Uterus (tissue), 2 donors: ENCODE results near the gene CALU.

Experiments used
- CTCF ChIP-seq, 4 experiments: fragments of 200-600 bp in 2 of 4; fragments of 450-650 bp in 2 of 4; sonication (generic) in 2 of 4; IDR thresholded peaks; one replicate each; pipeline ENCODE4 v1.5.1; 2016 to 2019; ENCODE audit warnings: antibody characterized with exemption in 4 of 4, mild to moderate bottlenecking in 2 of 4, moderate library complexity in 1 of 4
- POLR2A ChIP-seq, 2 donors: fragments of 450-650 bp; IDR thresholded peaks; one replicate each; pipeline ENCODE4 v1.6.1; 2016; ENCODE audit warnings: antibody characterized with exemption in 2 of 2, mild to moderate bottlenecking in 1 of 2, moderate library complexity in 1 of 2

DNA sequence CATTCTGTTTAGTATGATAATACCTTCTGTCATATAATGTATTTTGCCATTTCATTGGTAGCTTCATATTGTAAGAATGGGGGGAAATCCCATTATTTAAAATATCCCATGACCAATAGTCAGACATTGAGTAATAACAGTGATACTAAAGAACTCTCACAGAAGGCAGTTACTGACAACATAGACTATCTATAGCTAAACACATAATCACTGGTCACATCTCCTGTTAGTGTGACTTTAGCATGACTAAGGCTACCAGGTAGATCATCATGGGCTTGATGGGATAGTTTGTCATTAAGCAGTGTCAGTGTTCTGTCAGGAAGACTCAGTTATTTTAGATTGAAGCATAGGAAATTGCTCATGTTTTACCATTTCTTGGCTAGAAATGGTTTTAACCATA, 20.1 kb downstream of the CALU start:
- no peak for TF ChIP-seq CTCF (IDR thresholded peaks at IDR 0.05)
- TF ChIP-seq POLR2A (IDR thresholded peaks at IDR 0.05), result no peak
